H1 (cell line): Measurements from ENCODE around the gene OR51B4. TPM values are rescaled to one million over a fixed set of nuclear protein-coding genes. Genes with fewer than 3 reads are reported as not detected.

Experiments
- CTCF ChIA-PET: fragments of 300-600 bp; sonication (Branson Sonifier 250); formaldehyde crosslinking; loops from one replicate; lab custom pipeline; 2021; ENCODE audit not compliant: partially characterized antibody; lab: Charles Lee
- POLR2A ChIA-PET: fragments of 300-600 bp; sonication (Branson Sonifier 250); formaldehyde crosslinking; loops from one replicate; lab custom pipeline; 2021; ENCODE audit warnings: inconsistent platforms; ENCODE audit not compliant: partially characterized antibody; lab: Charles Lee
- DNase-seq, 2 experiments: peaks; one replicate each; pipeline versions ENCODE4 v3.0.0 to v3.0.0-alpha.2; 2010 to 2022; ENCODE audit warnings: low spot score in 2 of 2, low read depth in 1 of 2, mixed read lengths in 1 of 2
- FAIRE-seq: peaks from 2 replicates; lab custom pipeline; 2011; peaks lifted over from hg19 to GRCh38; lab: Jason Lieb, UNC
- H2AFZ ChIP-seq: 2 replicates; pipeline ENCODE4 v1.8.1; 2012; ENCODE audit warnings: low read length, inconsistent platforms
- H2AK5ac ChIP-seq: 2 replicates; pipeline ENCODE4 v1.6.1; 2013; ENCODE audit warnings: low read depth, low read length
- H2BK120ac ChIP-seq: replicated peaks from 2 replicates; pipeline ENCODE3; 2013; ENCODE audit warnings: low read depth, low read length, inconsistent platforms
- H2BK12ac ChIP-seq: 2 replicates; pipeline ENCODE4 v1.6.1; 2013; ENCODE audit warnings: low read depth, low read length
- H2BK15ac ChIP-seq: 2 replicates; pipeline ENCODE4 v1.6.1; 2013; ENCODE audit warnings: low read length
- H2BK20ac ChIP-seq: 2 replicates; pipeline ENCODE4 v1.6.1; 2013; ENCODE audit warnings: low read length
- H2BK5ac ChIP-seq: 2 replicates; pipeline ENCODE4 v1.6.1; 2013; ENCODE audit warnings: low read depth, low read length
- H3K14ac ChIP-seq: 2 replicates; pipeline ENCODE4 v1.6.1; 2013; ENCODE audit warnings: inconsistent platforms; ENCODE audit not compliant: insufficient read length
- H3K18ac ChIP-seq: 2 replicates; pipeline ENCODE4 v1.6.1; 2013; ENCODE audit warnings: low read length; ENCODE audit errors: extremely low read depth
- H3K23ac ChIP-seq: 2 replicates; pipeline ENCODE4 v1.6.1; 2013; ENCODE audit warnings: inconsistent platforms; ENCODE audit not compliant: insufficient read length
- H3K23me2 ChIP-seq: 2 replicates; pipeline ENCODE4 v1.6.1; 2013; ENCODE audit warnings: low read depth, low read length
- H3K27ac ChIP-seq: 2 replicates; pipeline ENCODE4 v1.6.1; 2011; ENCODE audit warnings: low read depth, low read length, inconsistent platforms
- H3K27me3 ChIP-seq, 4 experiments: replicated peaks in 1 of 4; 1 replicate in 1 of 4; 2 replicates in 3 of 4; pipeline versions ENCODE4 v1.6.1 to v1.8.1; 2011 to 2013; ENCODE audit warnings: low read length in 3 of 4, mild to moderate bottlenecking in 3 of 4, inconsistent platforms in 2 of 4, mixed read lengths in 2 of 4, moderate library complexity in 1 of 4; ENCODE audit not compliant: control insufficient read depth in 3 of 4, insufficient read depth in 3 of 4; ENCODE audit errors: extremely low read depth in 1 of 4
- H3K36me3 ChIP-seq, 4 experiments: 2 replicates each; pipeline versions ENCODE4 v1.6.1 to v1.8.1; 2011 to 2013; ENCODE audit warnings: mild to moderate bottlenecking in 4 of 4, low read length in 3 of 4, moderate library complexity in 2 of 4, control low read depth in 1 of 4, inconsistent platforms in 1 of 4; ENCODE audit not compliant: insufficient read depth in 4 of 4, control insufficient read depth in 2 of 4
- H3K4ac ChIP-seq: replicated peaks from 2 replicates; pipeline ENCODE3; 2013; ENCODE audit warnings: low read length, low read depth, mixed read lengths, inconsistent platforms; ENCODE audit not compliant: insufficient read length
- H3K4me1 ChIP-seq, 4 experiments: replicated peaks in 1 of 4; 1 replicate in 1 of 4; 2 replicates in 3 of 4; pipeline versions ENCODE4 v1.6.1 to v1.8.1; 2011 to 2013; ENCODE audit warnings: low read length in 3 of 4, inconsistent platforms in 2 of 4, mixed read lengths in 1 of 4; ENCODE audit not compliant: insufficient read depth in 4 of 4, control insufficient read depth in 3 of 4
- H3K4me2 ChIP-seq, 2 experiments: 2 replicates each; pipeline versions ENCODE4 v1.6.1 to v1.8.1; 2011 to 2013; ENCODE audit warnings: low read depth in 2 of 2, low read length in 2 of 2, control low read depth in 1 of 2, inconsistent platforms in 1 of 2, mild to moderate bottlenecking in 1 of 2; ENCODE audit not compliant: insufficient read depth in 1 of 2
- H3K4me3 ChIP-seq, 4 experiments: fragments of 200-600, 300-600 bp in 1 of 4; sonication (generic), shearing (Covaris generic), sonication (Bioruptor Twin) in 1 of 4; 2 replicates each; pipeline versions ENCODE4 v1.5.1 to v1.8.1; 2011 to 2016; ENCODE audit warnings: low read length in 4 of 4, low read depth in 3 of 4, control low read depth in 2 of 4, inconsistent platforms in 2 of 4, mild to moderate bottlenecking in 2 of 4, mixed read lengths in 1 of 4, moderate library complexity in 1 of 4; ENCODE audit not compliant: insufficient read depth in 2 of 4; ENCODE audit errors: extremely low read depth in 1 of 4
- H3K56ac ChIP-seq: replicated peaks from 2 replicates; pipeline ENCODE3; 2013; ENCODE audit warnings: low read depth, mild to moderate bottlenecking, mixed read lengths, low read length, inconsistent platforms; ENCODE audit not compliant: insufficient read length
- H3K79me1 ChIP-seq: 2 replicates; pipeline ENCODE4 v1.6.1; 2013; ENCODE audit warnings: low read depth, low read length, control low read depth
- H3K79me2 ChIP-seq, 2 experiments: 2 replicates each; pipeline versions ENCODE4 v1.6.1 to v1.8.1; 2012 to 2013; ENCODE audit warnings: low read length in 2 of 2, mild to moderate bottlenecking in 2 of 2, inconsistent platforms in 1 of 2; ENCODE audit not compliant: insufficient read depth in 2 of 2, control insufficient read depth in 1 of 2
- H3K9ac ChIP-seq, 4 experiments: replicated peaks in 1 of 4; 1 replicate in 1 of 4; 2 replicates in 3 of 4; pipeline versions ENCODE4 v1.6.1 to v1.8.1; 2011 to 2013; ENCODE audit warnings: low read depth in 3 of 4, low read length in 3 of 4, control low read depth in 2 of 4, mild to moderate bottlenecking in 2 of 4, moderate library complexity in 2 of 4, inconsistent platforms in 1 of 4; ENCODE audit errors: extremely low read depth in 1 of 4
- H3K9me3 ChIP-seq, 2 experiments: 2 replicates each; pipeline versions ENCODE4 v1.6.1 to v1.8.1; 2012 to 2013; ENCODE audit warnings: mild to moderate bottlenecking in 2 of 2, moderate library complexity in 2 of 2, control low read depth in 1 of 2, inconsistent platforms in 1 of 2, low read depth in 1 of 2, low read length in 1 of 2, mixed read lengths in 1 of 2; ENCODE audit not compliant: insufficient read depth in 2 of 2
- H4K20me1 ChIP-seq, 2 experiments: replicated peaks in 1 of 2; 2 replicates each; pipeline versions ENCODE3 to v1.8.1; 2011 to 2013; ENCODE audit warnings: inconsistent platforms in 2 of 2, low read length in 2 of 2, mild to moderate bottlenecking in 1 of 2; ENCODE audit not compliant: insufficient read depth in 2 of 2, control insufficient read depth in 1 of 2
- H4K5ac ChIP-seq: 2 replicates; pipeline ENCODE4 v1.6.1; 2013; ENCODE audit warnings: low read length, low read depth, mixed read lengths, inconsistent platforms; ENCODE audit not compliant: insufficient read length
- H4K8ac ChIP-seq: 2 replicates; pipeline ENCODE4 v1.8.0; 2013; ENCODE audit warnings: mild to moderate bottlenecking, moderate library complexity, low read length, inconsistent platforms; ENCODE audit not compliant: insufficient read depth; ENCODE audit errors: extremely low read depth
- H4K91ac ChIP-seq: replicated peaks from 2 replicates; pipeline ENCODE3; 2013; ENCODE audit warnings: low read length, mixed read lengths, inconsistent platforms; ENCODE audit not compliant: insufficient read length
- RAD21 ChIP-seq, 2 experiments: IDR thresholded peaks in 1 of 2; conservative IDR thresholded peaks in 1 of 2; 2 replicates each; pipeline ENCODE4 v1.6.1; 2011; ENCODE audit warnings: low read depth in 2 of 2, low read length in 2 of 2, improper control_type of control experiment in 1 of 2, inconsistent platforms in 1 of 2, mild to moderate bottlenecking in 1 of 2, moderate library complexity in 1 of 2
- TCF12 ChIP-seq: IDR thresholded peaks from 2 replicates; pipeline ENCODE4 v1.6.1; 2011; ENCODE audit warnings: low read depth, mild to moderate bottlenecking, low read length
- TEAD4 ChIP-seq: IDR thresholded peaks from 2 replicates; pipeline ENCODE4 v1.6.1; 2012; ENCODE audit warnings: low read depth, low read length, inconsistent platforms, mixed read lengths
- WGBS, 2 experiments: shearing (Covaris generic) in 1 of 2; methylation state at CpG; one replicate each; pipeline versions ENCODE4 v1.1.6 to v1.1.7; 2013 to 2015; ENCODE audit warnings: low lambda C conversion rate in 2 of 2, mixed read lengths in 2 of 2, inconsistent platforms in 1 of 2, low coverage in 1 of 2, missing lambda C conversion rate in 1 of 2; ENCODE audit not compliant: insufficient replicate concordance in 2 of 2, insufficient coverage in 1 of 2, insufficient read length in 1 of 2; ENCODE audit errors: extremely low coverage in 1 of 2, missing lambda C conversion rate in 1 of 2; 5-methylcytosine and 5-hydroxymethylcytosine counted together
- polyA plus RNA-seq, 7 experiments: library from polyadenylated mRNA; depleted of rRNA in 3 of 7; stranded (reverse) in 5 of 7; unstranded in 2 of 7; fragments of >200 nt in 5 of 7; fragments of 200-250 nt in 2 of 7; gene quantifications; 1 replicate in 5 of 7; 2 replicates in 1 of 7; 4 replicates in 1 of 7; pipeline versions ENCODE4 v1.2.1 to v1.2.3, GENCODE V29; 2011 to 2013; ENCODE audit warnings: missing spikeins in 2 of 7, mixed read lengths in 2 of 7
- total RNA-seq: library from RNA; stranded (reverse); fragmentation: NEBNext Ultra II Directional; extraction: Animal tissue kit (Norgen Biotek cat#: 25700); gene quantifications from 2 replicates; pipeline ENCODE4 v1.2.1, GENCODE V29; 2021

OR51B4 gene
- total and polyA plus RNA-seq, 2 of the 8 experiments (the other 6 are each of a cell fraction or from before 2014, with no cell fraction given): not detected

- CTCF ChIA-PET: interaction anchor here (0.8 to 1.3 kb wide), 3 partner anchors 13 to 22 kb away, joined by 3 to 4 read pairs (median 3); no protein-coding TSS in a partner anchor
- H3K9ac ChIP-seq: no peak overlapping the region
- no peak overlapping the region for H2BK120ac ChIP-seq
- 89% methylated on average over 1 of the region's 1 CpG; no CpG with 5 or more reads in 1 of the 2 experiments for WGBS, 2 experiments
- no peak overlapping the region for H4K8ac ChIP-seq
- no peaks in the 10 kb centered on the region for H3K4me1 ChIP-seq
- no peak overlapping the region for H3K4me3 ChIP-seq
- no peaks in the 10 kb centered on the region for H3K23me2 ChIP-seq
- H3K9me3 ChIP-seq: no peaks in the 10 kb centered on the region
- H3K79me1 ChIP-seq: no peaks in the 10 kb centered on the region
- no peak overlapping the region for H4K91ac ChIP-seq
- H2AK5ac ChIP-seq: no peak overlapping the region
- H2BK12ac ChIP-seq: no peak overlapping the region
- H3K79me2 ChIP-seq: no peaks in the 10 kb centered on the region
- DNase-seq (no peak), FAIRE-seq (no peak)
- POLR2A ChIA-PET: no interaction called here
- H3K4ac ChIP-seq: no peak overlapping the region
- TF ChIP-seq TCF12 (no peak), RAD21 (IDR thresholded peaks at IDR 0.05 in 1 of 2, conservative IDR thresholded peaks at IDR 0.05 in 1 of 2; ENCODE audit: low read depth in 2 of 2, low read length in 2 of 2) (no peak), TEAD4 (no peak)
- no peaks in the 10 kb centered on the region for H4K20me1 ChIP-seq
- H4K5ac ChIP-seq: no peak overlapping the region
- no peak overlapping the region for H3K18ac ChIP-seq
- no peak overlapping the region for H3K56ac ChIP-seq
- H3K27ac ChIP-seq: no peak overlapping the region
- H2BK15ac ChIP-seq: no peak overlapping the region
- no peaks in the 10 kb centered on the region for H3K36me3 ChIP-seq
- H2AFZ ChIP-seq: no peak overlapping the region
- no peak overlapping the region for H2BK5ac ChIP-seq
- no peaks in the 10 kb centered on the region for H3K27me3 ChIP-seq
- no peak overlapping the region for H2BK20ac ChIP-seq
- H3K4me2 ChIP-seq: no peak overlapping the region
- H3K14ac ChIP-seq: no peak overlapping the region
- H3K23ac ChIP-seq: no peak overlapping the region
Measured at GRCh38 chr11:5304046-5304445, 2.3 kb upstream of the OR51B4 start.
